Measurements from ENCODE around the gene CORO2A.
"Not testable (repeated sequence)": the region's sequence is repeated elsewhere in the genome, so short reads cannot be mapped to it uniquely, and the experiment has no call there.

CORO2A gene

DNA sequence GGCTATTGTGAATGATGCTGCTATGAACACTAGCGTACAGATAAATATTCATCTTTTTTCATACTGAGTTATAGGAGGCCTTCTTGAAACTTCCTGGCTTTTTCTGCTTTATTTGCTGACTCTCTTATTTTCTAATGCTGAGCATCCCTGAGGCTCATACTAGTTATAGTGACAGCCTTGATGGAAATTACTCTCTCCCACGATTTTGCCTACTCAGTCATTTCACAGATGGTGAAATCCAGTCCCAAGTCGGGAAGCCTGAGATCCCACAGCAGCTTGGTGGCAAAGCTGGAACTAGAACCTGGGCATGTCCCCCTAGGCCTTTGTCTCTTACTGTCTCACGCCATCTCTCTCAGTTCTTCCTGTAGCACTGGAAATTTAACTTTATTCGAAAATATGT lies 113.5 kb downstream of the CORO2A start:
- no peak for DNase-seq

DNA sequence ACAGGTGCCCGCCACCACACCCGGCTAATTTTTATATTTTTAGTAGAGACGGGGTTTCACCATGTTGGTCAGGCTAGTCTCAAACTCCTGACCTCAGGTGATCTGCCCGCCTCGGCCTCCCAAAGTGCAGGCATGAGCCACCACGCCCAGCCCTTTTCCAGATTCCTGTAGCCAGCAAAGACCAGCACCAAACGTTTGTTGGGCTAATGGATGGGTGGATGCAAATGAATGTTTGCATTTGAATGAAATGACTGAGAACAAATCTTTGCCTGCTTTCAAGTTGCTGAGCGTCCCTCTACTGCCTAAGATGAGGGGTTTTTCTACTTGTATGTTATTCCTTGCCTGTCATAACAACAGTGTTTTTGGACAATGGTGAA lies 115.9 kb downstream of the CORO2A start:
- not testable (repeated sequence) for DNase-seq

DNA sequence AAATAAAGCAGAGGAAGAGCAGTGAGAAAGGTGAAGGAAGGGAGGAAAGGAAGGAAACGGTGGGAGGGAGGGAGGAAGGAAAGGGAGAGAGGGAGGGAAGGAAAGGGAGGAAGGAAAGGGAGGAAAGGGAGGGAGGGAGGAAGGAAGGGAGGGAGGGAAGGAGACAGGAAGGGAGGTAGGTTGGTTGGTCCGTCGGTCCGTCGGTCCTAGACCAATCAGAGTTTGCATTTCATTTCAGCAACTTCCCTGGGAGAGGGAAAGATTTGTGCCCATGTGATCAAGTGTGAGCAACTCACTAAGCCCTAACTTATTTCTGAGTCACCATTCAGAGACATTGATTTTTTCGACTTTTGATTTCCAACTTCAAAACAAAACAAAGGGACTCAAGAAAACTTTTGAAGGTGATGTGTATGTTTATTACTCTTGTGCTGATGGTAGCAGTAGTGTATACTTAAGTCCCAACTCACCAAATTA lies 117.1 kb downstream of the CORO2A start:
- no peak for DNase-seq

DNA sequence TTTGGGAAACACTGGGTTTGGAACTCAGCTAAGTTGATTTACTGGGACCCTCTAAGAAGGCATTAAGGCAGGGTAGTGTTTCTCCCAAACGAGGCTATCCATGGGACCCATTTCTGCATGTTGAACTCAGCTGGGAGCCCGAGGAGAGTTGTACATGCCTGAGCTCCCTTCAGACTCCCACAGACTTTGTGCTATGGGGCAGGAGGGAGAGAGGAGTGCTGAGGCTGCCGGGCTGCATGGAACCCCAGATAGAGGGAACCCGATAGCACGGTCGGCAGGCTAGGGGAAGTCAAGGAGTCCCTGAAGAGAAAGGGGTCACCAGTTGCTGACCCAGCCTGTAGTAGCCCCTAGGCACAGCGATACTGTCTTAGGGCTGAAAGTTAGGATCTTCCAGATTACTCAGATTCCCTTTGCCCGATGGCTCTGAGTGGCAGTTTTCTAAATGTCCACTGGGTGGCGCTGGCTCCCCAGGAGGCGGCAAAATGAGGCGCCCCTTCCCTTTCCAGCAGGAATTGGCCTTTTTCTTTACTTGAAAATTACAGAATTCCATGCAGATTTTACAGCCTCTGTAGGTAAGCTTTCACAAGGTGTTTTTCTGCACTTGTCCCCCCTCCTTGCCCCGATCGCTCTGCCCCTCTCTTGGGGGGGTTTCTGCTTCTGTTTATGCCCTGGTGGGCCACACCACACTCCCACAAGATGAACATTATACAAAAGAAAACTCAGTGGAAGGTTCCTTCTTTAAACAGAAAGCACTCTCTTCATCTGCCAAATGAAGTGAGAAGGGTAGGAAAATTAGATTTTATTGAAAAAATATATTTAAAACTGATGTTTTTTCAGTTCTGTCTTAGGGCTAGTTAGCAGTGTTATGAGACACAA lies 118.1 kb downstream of the CORO2A start:
- peak; percentile 28 for DNase-seq

DNA sequence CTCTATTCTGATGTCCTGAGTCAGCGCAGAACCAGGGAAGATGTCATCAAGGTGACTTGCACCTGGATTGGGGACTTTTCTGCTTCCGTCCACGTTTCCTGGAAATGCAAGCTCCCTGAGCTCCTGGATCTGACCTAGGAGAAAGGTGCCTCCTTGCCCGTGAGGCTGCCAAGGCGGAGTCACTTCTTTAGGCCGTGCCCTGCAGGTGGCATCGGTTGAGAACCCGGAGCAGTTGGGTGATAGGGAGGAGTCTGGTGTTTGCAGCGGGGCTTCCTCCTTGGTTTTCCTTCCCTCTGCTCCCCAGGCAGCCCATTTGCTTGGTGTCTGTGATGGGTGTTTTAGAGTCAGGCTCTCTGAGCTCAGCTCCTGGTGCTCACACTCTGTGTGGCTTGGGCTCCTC lies 120.7 kb downstream of the CORO2A start:
- DNase-seq = no peak
